Glomerular visceral epithelial cell (primary cell): ENCODE results near the gene CCDC201.
"Not testable (repeated sequence)": the region's sequence is repeated elsewhere in the genome, so short reads cannot be mapped to it uniquely, and the experiment has no call there.

ENCODE experiments used
- DNase-seq: peaks from one replicate; pipeline ENCODE4 v3.0.0-alpha.2; 2016; ENCODE audit errors: extremely low spot score

CCDC201 gene

GRCh38 chr7:45817913-45818312 is 55.0 kb downstream of the CCDC201 start:
- DNase-seq, result not testable (repeated sequence)

GRCh38 chr7:45817016-45817415 is 55.9 kb downstream of the CCDC201 start:
- not testable (repeated sequence) for DNase-seq

GRCh38 chr7:45814216-45815118 is 58.4 kb downstream of the CCDC201 start:
- not testable (repeated sequence) for DNase-seq

GRCh38 chr7:45813771-45814170 is 59.1 kb downstream of the CCDC201 start:
- DNase-seq, result not testable (repeated sequence)

- no peak for DNase-seq
Measured at GRCh38 chr7:45812946-45813345, 59.9 kb downstream of the CCDC201 start.

GRCh38 chr7:45811652-45812234 is 61.1 kb downstream of the CCDC201 start:
- DNase-seq, result not testable (repeated sequence)

- DNase-seq, result not testable (repeated sequence)
Measured at GRCh38 chr7:45810451-45811005, 62.4 kb downstream of the CCDC201 start.
